ENCODE results near the gene SDHC.

Gene SDHC

GRCh38 chr1:161311595-161312181, 2.5 kb upstream of the SDHC start:
- no peak for TF ChIP-seq TAF1 (IDR thresholded peaks at IDR 0.05; ENCODE audit: borderline replicate concordance, insufficient read depth, low read length)
- TF ChIP-seq SIN3A (IDR thresholded peaks at IDR 0.05; ENCODE audit: borderline replicate concordance, insufficient read depth, low read length) = no peak
- TF ChIP-seq REST (IDR thresholded peaks at IDR 0.05; ENCODE audit: insufficient read depth in 1 of 2, low read depth in 2 of 2, low read length in 2 of 2) = no peak
- no peak for TF ChIP-seq FOXP2 (optimal IDR thresholded peaks at IDR 0.05; ENCODE audit: borderline replicate concordance, extremely low read depth, extremely low read length, insufficient read depth)
- no peak for TF ChIP-seq POLR2AphosphoS5 (IDR thresholded peaks at IDR 0.05; ENCODE audit: low read depth, low read length)

- no peak for TF ChIP-seq REST (IDR thresholded peaks at IDR 0.05; ENCODE audit: insufficient read depth in 1 of 2, low read depth in 2 of 2, low read length in 2 of 2)
- no peak for TF ChIP-seq TAF1 (IDR thresholded peaks at IDR 0.05; ENCODE audit: borderline replicate concordance, insufficient read depth, low read length)
- no peak for TF ChIP-seq SIN3A (IDR thresholded peaks at IDR 0.05; ENCODE audit: borderline replicate concordance, insufficient read depth, low read length)
- no peak for TF ChIP-seq POLR2AphosphoS5 (IDR thresholded peaks at IDR 0.05; ENCODE audit: low read depth, low read length)
- TF ChIP-seq FOXP2 (optimal IDR thresholded peaks at IDR 0.05; ENCODE audit: borderline replicate concordance, extremely low read depth, extremely low read length, insufficient read depth) = no peak
These were observed 504 bp upstream of the SDHC start for GRCh38 chr1:161313554-161314200.

GRCh38 chr1:161324020-161324419, 9.8 kb downstream of the SDHC start:
- TF ChIP-seq SIN3A (IDR thresholded peaks at IDR 0.05; ENCODE audit: borderline replicate concordance, insufficient read depth, low read length) = no peak
- TF ChIP-seq POLR2AphosphoS5 (IDR thresholded peaks at IDR 0.05; ENCODE audit: low read depth, low read length) = no peak

GRCh38 chr1:161330346-161330745, 16.2 kb downstream of the SDHC start:
- no peak for TF ChIP-seq FOXP2 (optimal IDR thresholded peaks at IDR 0.05; ENCODE audit: borderline replicate concordance, extremely low read depth, extremely low read length, insufficient read depth)
- TF ChIP-seq POLR2AphosphoS5 (IDR thresholded peaks at IDR 0.05; ENCODE audit: low read depth, low read length) = no peak
- no peak for TF ChIP-seq SIN3A (IDR thresholded peaks at IDR 0.05; ENCODE audit: borderline replicate concordance, insufficient read depth, low read length)
- TF ChIP-seq REST (IDR thresholded peaks at IDR 0.05; ENCODE audit: insufficient read depth in 1 of 2, low read depth in 2 of 2, low read length in 2 of 2) = no peak
- no peak for TF ChIP-seq TAF1 (IDR thresholded peaks at IDR 0.05; ENCODE audit: borderline replicate concordance, insufficient read depth, low read length)

- TF ChIP-seq POLR2AphosphoS5 (IDR thresholded peaks at IDR 0.05; ENCODE audit: low read depth, low read length) (no peak), TAF1 (IDR thresholded peaks at IDR 0.05; ENCODE audit: borderline replicate concordance, insufficient read depth, low read length) (no peak), SIN3A (IDR thresholded peaks at IDR 0.05; ENCODE audit: borderline replicate concordance, insufficient read depth, low read length) (no peak), REST (IDR thresholded peaks at IDR 0.05; ENCODE audit: insufficient read depth in 1 of 2, low read depth in 2 of 2, low read length in 2 of 2) (no peak), FOXP2 (optimal IDR thresholded peaks at IDR 0.05; ENCODE audit: borderline replicate concordance, extremely low read depth, extremely low read length, insufficient read depth) (no peak)
These were observed 19.0 kb downstream of the SDHC start for GRCh38 chr1:161333166-161333565.

All from PFSK-1 (cell line).